Activated CD8-positive, alpha-beta memory T cell treated with anti-CD3 and anti-CD28 coated beads for 36 hours (primary cell): ENCODE results near the gene SRMS. TPM values are rescaled to one million over a fixed set of nuclear protein-coding genes. Genes with fewer than 3 reads are reported as not detected.

Source experiments
- CTCF ChIA-PET: fragments of 350-600 bp; sonication (Branson Sonifier 250); formaldehyde crosslinking; loops from one replicate; lab custom pipeline; 2021; ENCODE audit warnings: antibody characterized with exemption; lab: Charles Lee
- POLR2A ChIA-PET: fragments of 350-600 bp; sonication (Branson Sonifier 250); formaldehyde crosslinking; loops from one replicate; lab custom pipeline; 2021; ENCODE audit warnings: antibody characterized with exemption; lab: Charles Lee
- total RNA-seq, 2 experiments: library from RNA; stranded (reverse); gene quantifications; one replicate each; pipeline ENCODE4 v1.2.3, GENCODE V29; 2021

The SRMS gene
- total RNA-seq = not detected

- ChIA-PET CTCF (interaction anchor here (1.5 kb wide), 1 partner anchor 113 kb away, joined by 3 read pairs; no protein-coding TSS in a partner anchor), POLR2A (no interaction called here)
These were observed at the start of gene SRMS for GRCh38 chr20:63547725-63548480. TSS of gene SRMS (minus strand) at chr20:63547749. CDS start at chr20:63547463, 286 bp downstream.

- ChIA-PET POLR2A (no interaction called here), CTCF (no interaction called here)
These were observed 48.9 kb upstream of the SRMS start for GRCh38 chr20:63596423-63596822.

- CTCF ChIA-PET = no interaction called here
- POLR2A ChIA-PET = no interaction called here
These were observed 48.0 kb upstream of the SRMS start for GRCh38 chr20:63595416-63596127.

GRCh38 chr20:63594043-63594561 is 46.6 kb upstream of the SRMS start:
- CTCF ChIA-PET = no interaction called here
- POLR2A ChIA-PET = no interaction called here

- ChIA-PET POLR2A (no interaction called here), CTCF (no interaction called here)
These were observed 45.1 kb upstream of the SRMS start for GRCh38 chr20:63592661-63593060.

- CTCF ChIA-PET = no interaction called here
- POLR2A ChIA-PET = no interaction called here
These were observed 44.3 kb upstream of the SRMS start for GRCh38 chr20:63591786-63592355.

GRCh38 chr20:63591147-63591533 is 43.6 kb upstream of the SRMS start:
- POLR2A ChIA-PET = no interaction called here
- CTCF ChIA-PET = no interaction called here

- POLR2A ChIA-PET = no interaction called here
- CTCF ChIA-PET = no interaction called here
These were observed 42.9 kb upstream of the SRMS start for GRCh38 chr20:63590218-63591146.

GRCh38 chr20:63589261-63590217 is 42.0 kb upstream of the SRMS start:
- ChIA-PET CTCF (no interaction called here), POLR2A (no interaction called here)

- CTCF ChIA-PET = no interaction called here
- POLR2A ChIA-PET = no interaction called here
These were observed 41.1 kb upstream of the SRMS start for GRCh38 chr20:63588641-63589041.

GRCh38 chr20:63587776-63588591 is 40.4 kb upstream of the SRMS start:
- ChIA-PET POLR2A (no interaction called here), CTCF (no interaction called here)

GRCh38 chr20:63587256-63587655 is 39.7 kb upstream of the SRMS start:
- POLR2A ChIA-PET = no interaction called here
- CTCF ChIA-PET = no interaction called here

- ChIA-PET CTCF (no interaction called here), POLR2A (no interaction called here)
These were observed 39.2 kb upstream of the SRMS start for GRCh38 chr20:63586797-63587196.

- ChIA-PET CTCF (no interaction called here), POLR2A (no interaction called here)
These were observed 38.3 kb upstream of the SRMS start for GRCh38 chr20:63585616-63586565.

GRCh38 chr20:63582382-63583063 is 35.0 kb upstream of the SRMS start:
- POLR2A ChIA-PET = no interaction called here

More at GRCh38 chr20:63582382-63583063, 35.0 kb upstream of the SRMS start:
- CTCF ChIA-PET = interaction anchor here (0.6 to 2.0 kb wide), 2 partner anchors 39 to 44 kb away, joined by 3 to 12 read pairs; partner anchors contain the start of gene PTK6
